ENCODE results near the gene SPP2. TPM values are rescaled to one million over a fixed set of nuclear protein-coding genes. Genes with fewer than 3 reads are reported as not detected.

Gene SPP2
- total RNA-seq, 1 experiment from 2014 or later, result not detected

GRCh38 chr2:234026693-234027254 lies 23.7 kb upstream of the SPP2 start (continued):
- TF ChIP-seq OVOL2 (CRISPR knock-in tag; IDR thresholded peaks at IDR 0.05; ENCODE audit: borderline replicate concordance) (no peak), MLX (CRISPR knock-in tag; IDR thresholded peaks at IDR 0.05) (no peak), TEAD1 (CRISPR knock-in tag; IDR thresholded peaks at IDR 0.05) (no peak), MXD4 (CRISPR knock-in tag; IDR thresholded peaks at IDR 0.05; ENCODE audit: borderline replicate concordance) (no peak), ESRRA (CRISPR knock-in tag; IDR thresholded peaks at IDR 0.05; ENCODE audit: borderline replicate concordance) (no peak), ZNF219 (CRISPR knock-in tag; IDR thresholded peaks at IDR 0.05; ENCODE audit: borderline replicate concordance) (no peak)
- TF ChIP-seq, protein P1, sequence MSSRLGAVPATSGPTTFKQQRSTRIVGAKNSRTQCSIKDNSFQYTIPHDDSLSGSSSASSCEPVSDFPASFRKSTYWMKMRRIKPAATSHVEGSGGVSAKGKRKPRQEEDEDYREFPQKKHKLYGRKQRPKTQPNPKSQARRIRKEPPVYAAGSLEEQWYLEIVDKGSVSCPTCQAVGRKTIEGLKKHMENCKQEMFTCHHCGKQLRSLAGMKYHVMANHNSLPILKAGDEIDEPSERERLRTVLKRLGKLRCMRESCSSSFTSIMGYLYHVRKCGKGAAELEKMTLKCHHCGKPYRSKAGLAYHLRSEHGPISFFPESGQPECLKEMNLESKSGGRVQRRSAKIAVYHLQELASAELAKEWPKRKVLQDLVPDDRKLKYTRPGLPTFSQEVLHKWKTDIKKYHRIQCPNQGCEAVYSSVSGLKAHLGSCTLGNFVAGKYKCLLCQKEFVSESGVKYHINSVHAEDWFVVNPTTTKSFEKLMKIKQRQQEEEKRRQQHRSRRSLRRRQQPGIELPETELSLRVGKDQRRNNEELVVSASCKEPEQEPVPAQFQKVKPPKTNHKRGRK (CRISPR knock-in tag; IDR thresholded peaks at IDR 0.05; ENCODE audit: borderline replicate concordance), result no peak
- TF ChIP-seq, protein P2, sequence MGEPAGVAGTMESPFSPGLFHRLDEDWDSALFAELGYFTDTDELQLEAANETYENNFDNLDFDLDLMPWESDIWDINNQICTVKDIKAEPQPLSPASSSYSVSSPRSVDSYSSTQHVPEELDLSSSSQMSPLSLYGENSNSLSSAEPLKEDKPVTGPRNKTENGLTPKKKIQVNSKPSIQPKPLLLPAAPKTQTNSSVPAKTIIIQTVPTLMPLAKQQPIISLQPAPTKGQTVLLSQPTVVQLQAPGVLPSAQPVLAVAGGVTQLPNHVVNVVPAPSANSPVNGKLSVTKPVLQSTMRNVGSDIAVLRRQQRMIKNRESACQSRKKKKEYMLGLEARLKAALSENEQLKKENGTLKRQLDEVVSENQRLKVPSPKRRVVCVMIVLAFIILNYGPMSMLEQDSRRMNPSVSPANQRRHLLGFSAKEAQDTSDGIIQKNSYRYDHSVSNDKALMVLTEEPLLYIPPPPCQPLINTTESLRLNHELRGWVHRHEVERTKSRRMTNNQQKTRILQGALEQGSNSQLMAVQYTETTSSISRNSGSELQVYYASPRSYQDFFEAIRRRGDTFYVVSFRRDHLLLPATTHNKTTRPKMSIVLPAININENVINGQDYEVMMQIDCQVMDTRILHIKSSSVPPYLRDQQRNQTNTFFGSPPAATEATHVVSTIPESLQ (CRISPR knock-in tag; IDR thresholded peaks at IDR 0.05), result no peak

DNA sequence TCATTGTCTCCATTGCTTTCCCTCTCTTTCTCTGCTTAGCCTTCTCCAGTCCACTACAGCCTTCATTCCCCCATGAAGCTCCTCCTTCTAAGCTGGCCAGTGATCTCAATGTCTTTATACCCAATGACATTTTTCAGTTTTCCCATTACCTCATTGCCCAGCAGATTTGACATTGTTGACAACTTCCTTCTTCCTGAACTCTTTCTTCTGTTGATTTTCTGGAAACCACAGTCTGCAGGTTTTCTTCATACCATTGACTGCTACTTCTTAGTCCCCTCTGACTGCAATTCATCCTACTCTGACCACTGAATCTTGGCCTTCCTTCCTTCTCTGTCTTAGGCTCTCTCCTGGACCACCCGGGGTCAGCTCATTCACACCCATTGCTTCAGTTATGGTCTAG lies 22.9 kb upstream of the SPP2 start:
- no peak overlapping the region for H3K4me3 Mint-ChIP-seq

DNA sequence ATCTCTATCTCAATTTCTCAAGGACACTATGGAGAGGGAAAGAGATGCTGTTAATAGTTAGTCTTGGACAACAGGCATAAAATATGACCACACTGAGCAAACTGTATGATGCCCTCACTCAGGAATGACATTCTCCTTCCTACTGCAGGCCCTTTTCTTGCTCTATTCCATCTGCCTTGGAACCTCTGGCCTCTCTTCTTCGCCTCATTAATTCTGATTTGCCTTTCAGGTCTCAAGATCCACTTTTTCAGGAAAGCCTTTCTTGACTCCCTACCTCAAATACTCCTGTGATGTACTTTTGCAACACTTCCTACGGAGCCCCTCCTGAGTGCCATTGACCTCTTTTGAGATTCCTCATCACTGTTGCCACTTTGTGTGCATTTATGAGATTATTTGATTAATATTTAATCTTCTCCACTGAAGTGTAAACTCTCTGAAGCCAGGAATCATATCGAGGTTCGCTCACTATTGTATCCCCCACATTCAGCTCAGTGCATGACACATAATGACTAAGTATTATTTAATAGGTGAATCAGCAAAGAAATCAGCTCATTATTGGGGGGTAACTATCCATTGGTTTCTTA lies 21.3 kb upstream of the SPP2 start:
- peaks cover 12% of the 10 kb centered on the region for H3K27me3 Mint-ChIP-seq (ENCODE audit: low read depth)
- peaks cover 14% of the 10 kb centered on the region for H3K9me3 Mint-ChIP-seq
- H3K4me3 Mint-ChIP-seq, result no peak overlapping the region
- H3K4me1 Mint-ChIP-seq, result peaks cover 6% of the 10 kb centered on the region
- ATAC-seq (no peak), DNase-seq (ENCODE audit: low spot score) (no peak)
- CTCF ChIA-PET, result interaction anchor here (0.5 kb wide), 1 partner anchor 499 kb away, joined by 3 read pairs; no protein-coding TSS in a partner anchor
- peaks cover 5% of the 10 kb centered on the region; the same call in 1 of the 2 replicates for H3K36me3 Mint-ChIP-seq
- POLR2A ChIA-PET, result no interaction called here
- H3K27ac Mint-ChIP-seq, result no peak overlapping the region
- TF ChIP-seq MYBL2 (CRISPR knock-in tag; IDR thresholded peaks at IDR 0.05) (no peak), GTF2I (CRISPR knock-in tag; conservative IDR thresholded peaks at IDR 0.05) (no peak), GABPB1 (CRISPR knock-in tag; IDR thresholded peaks at IDR 0.05) (no peak), FOXJ3 (CRISPR knock-in tag; IDR thresholded peaks at IDR 0.05; ENCODE audit: borderline replicate concordance) (no peak), ZNF396 (CRISPR knock-in tag; IDR thresholded peaks at IDR 0.05; ENCODE audit: borderline replicate concordance) (no peak), PRRX2 (CRISPR knock-in tag; IDR thresholded peaks at IDR 0.05) (no peak), CREB1 (CRISPR knock-in tag; IDR thresholded peaks at IDR 0.05) (no peak)
- TF ChIP-seq, protein P3, sequence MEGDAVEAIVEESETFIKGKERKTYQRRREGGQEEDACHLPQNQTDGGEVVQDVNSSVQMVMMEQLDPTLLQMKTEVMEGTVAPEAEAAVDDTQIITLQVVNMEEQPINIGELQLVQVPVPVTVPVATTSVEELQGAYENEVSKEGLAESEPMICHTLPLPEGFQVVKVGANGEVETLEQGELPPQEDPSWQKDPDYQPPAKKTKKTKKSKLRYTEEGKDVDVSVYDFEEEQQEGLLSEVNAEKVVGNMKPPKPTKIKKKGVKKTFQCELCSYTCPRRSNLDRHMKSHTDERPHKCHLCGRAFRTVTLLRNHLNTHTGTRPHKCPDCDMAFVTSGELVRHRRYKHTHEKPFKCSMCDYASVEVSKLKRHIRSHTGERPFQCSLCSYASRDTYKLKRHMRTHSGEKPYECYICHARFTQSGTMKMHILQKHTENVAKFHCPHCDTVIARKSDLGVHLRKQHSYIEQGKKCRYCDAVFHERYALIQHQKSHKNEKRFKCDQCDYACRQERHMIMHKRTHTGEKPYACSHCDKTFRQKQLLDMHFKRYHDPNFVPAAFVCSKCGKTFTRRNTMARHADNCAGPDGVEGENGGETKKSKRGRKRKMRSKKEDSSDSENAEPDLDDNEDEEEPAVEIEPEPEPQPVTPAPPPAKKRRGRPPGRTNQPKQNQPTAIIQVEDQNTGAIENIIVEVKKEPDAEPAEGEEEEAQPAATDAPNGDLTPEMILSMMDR (IDR thresholded peaks at IDR 0.05), result no peak
- TF ChIP-seq, protein P4, sequence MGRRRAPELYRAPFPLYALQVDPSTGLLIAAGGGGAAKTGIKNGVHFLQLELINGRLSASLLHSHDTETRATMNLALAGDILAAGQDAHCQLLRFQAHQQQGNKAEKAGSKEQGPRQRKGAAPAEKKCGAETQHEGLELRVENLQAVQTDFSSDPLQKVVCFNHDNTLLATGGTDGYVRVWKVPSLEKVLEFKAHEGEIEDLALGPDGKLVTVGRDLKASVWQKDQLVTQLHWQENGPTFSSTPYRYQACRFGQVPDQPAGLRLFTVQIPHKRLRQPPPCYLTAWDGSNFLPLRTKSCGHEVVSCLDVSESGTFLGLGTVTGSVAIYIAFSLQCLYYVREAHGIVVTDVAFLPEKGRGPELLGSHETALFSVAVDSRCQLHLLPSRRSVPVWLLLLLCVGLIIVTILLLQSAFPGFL (CRISPR knock-in tag; IDR thresholded peaks at IDR 0.05; ENCODE audit: borderline replicate concordance), result no peak
- TF ChIP-seq, protein P5, sequence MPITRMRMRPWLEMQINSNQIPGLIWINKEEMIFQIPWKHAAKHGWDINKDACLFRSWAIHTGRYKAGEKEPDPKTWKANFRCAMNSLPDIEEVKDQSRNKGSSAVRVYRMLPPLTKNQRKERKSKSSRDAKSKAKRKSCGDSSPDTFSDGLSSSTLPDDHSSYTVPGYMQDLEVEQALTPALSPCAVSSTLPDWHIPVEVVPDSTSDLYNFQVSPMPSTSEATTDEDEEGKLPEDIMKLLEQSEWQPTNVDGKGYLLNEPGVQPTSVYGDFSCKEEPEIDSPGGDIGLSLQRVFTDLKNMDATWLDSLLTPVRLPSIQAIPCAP (CRISPR knock-in tag; IDR thresholded peaks at IDR 0.05), result no peak

More for the DNA sequence above, 22.9 kb upstream of the SPP2 start:
- CTCF ChIA-PET, result interaction anchor here (0.6 kb wide), 1 partner anchor 31 kb away, joined by 3 read pairs; no protein-coding TSS in a partner anchor
- Mint-ChIP-seq H3K36me3 (peaks cover 14% of the 10 kb centered on the region), H3K27ac (no peak overlapping the region), H3K27me3 (ENCODE audit: low read depth) (peaks cover 12% of the 10 kb centered on the region), H3K4me1 (peaks cover 6% of the 10 kb centered on the region), H3K9me3 (peaks cover 23% of the 10 kb centered on the region)
- TF ChIP-seq FOXK1 (CRISPR knock-in tag; IDR thresholded peaks at IDR 0.05), result no peak
- TF ChIP-seq, protein P6, sequence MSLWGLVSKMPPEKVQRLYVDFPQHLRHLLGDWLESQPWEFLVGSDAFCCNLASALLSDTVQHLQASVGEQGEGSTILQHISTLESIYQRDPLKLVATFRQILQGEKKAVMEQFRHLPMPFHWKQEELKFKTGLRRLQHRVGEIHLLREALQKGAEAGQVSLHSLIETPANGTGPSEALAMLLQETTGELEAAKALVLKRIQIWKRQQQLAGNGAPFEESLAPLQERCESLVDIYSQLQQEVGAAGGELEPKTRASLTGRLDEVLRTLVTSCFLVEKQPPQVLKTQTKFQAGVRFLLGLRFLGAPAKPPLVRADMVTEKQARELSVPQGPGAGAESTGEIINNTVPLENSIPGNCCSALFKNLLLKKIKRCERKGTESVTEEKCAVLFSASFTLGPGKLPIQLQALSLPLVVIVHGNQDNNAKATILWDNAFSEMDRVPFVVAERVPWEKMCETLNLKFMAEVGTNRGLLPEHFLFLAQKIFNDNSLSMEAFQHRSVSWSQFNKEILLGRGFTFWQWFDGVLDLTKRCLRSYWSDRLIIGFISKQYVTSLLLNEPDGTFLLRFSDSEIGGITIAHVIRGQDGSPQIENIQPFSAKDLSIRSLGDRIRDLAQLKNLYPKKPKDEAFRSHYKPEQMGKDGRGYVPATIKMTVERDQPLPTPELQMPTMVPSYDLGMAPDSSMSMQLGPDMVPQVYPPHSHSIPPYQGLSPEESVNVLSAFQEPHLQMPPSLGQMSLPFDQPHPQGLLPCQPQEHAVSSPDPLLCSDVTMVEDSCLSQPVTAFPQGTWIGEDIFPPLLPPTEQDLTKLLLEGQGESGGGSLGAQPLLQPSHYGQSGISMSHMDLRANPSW (CRISPR knock-in tag; conservative IDR thresholded peaks at IDR 0.05; ENCODE audit: low read depth), result no peak
- no peak for TF ChIP-seq ATF1 (CRISPR knock-in tag; IDR thresholded peaks at IDR 0.05)
- no peak for TF ChIP-seq OVOL2 (CRISPR knock-in tag; IDR thresholded peaks at IDR 0.05; ENCODE audit: borderline replicate concordance)
- TF ChIP-seq ZNF396 (CRISPR knock-in tag; IDR thresholded peaks at IDR 0.05; ENCODE audit: borderline replicate concordance), result no peak
- no peak for DNase-seq (ENCODE audit: low spot score)
- POLR2A ChIA-PET, result no interaction called here
- ATAC-seq, result no peak

Measured in WTC11 (cell line).